Hematopoietic multipotent progenitor cell (in vitro differentiated cells): Measurements from ENCODE around the gene RNF150. TPM values are rescaled to one million over a fixed set of nuclear protein-coding genes. Genes with fewer than 3 reads are reported as not detected.
A peak's percentile ranks its signal among the peaks of the same experiment; 100 is the strongest.

Experiments
- DNase-seq, 3 donors: peaks; one replicate each; pipeline ENCODE4 v3.0.0-alpha.2; 2011 to 2015; ENCODE audit warnings: low read depth in 2 of 3, low spot score in 2 of 3
- total RNA-seq: library from RNA; depleted of rRNA; stranded (reverse); fragments of >200 nt; gene quantifications from one replicate; pipeline ENCODE4 v1.2.3, GENCODE V29; 2012

The RNF150 gene
- total RNA-seq, 1 donor = 4.0 TPM

DNA sequence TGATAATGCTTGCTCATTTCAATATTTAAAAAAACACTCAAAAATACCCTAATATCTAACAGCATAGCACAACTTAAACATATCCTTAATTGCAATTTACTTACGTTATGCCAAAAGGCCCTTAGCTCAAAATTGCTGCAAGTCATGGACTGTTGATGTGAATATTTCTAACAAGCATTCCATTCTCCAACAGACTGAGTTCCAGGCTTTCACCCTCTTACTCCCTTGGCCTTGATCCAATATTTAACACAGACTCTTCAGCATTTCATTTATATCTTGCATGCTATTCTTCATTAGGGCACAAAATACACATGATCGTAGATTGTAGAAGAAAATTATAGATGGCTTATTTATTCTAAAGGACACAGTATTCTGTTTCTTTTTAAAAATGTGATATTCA lies 96.5 kb downstream of the RNF150 start:
- no peak for DNase-seq

DNA sequence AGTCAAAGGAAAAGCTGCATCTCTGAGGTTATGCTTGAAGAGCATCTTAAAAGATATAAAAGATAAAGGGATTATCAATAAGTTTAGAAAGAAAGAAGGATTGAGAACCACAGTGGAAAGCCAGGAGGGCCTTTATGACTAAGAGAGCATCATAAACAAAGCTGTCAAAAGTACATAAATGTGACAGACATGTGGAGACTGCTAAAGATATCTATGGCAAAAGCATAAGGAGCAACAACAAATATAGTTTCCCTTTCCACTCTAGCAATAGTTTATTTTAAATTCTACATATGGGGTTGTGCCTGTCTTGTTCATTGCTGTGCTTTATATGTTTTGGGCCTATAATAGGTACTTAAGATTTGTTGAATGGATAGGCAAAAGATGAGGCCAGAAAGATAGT lies 97.3 kb downstream of the RNF150 start:
- no peak for DNase-seq

GRCh38 chr4:141028024-141028529 lies 105.2 kb downstream of the RNF150 start:
- no peak for DNase-seq

- no peak for DNase-seq
Measured at GRCh38 chr4:141027421-141027820, 105.8 kb downstream of the RNF150 start.

DNA sequence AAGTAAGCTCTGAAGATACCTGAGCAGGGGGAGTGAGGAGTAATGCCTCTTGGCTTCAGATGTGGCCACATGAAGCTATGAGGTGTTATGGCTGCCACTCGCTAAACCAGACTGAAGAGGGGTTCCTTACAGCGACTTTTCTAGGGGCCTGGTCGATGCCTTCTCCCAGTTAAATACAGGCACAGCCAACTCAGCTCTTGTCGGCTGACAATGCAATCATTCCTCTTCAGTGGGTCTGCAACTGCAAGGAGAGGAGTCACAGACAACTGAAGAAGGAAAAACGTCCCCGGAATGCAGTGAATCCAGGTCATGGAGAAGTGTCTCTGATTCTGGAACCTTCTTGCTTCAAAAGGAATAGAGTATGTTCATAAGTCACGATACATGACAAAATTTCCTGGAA lies 106.4 kb downstream of the RNF150 start:
- no peak for DNase-seq

DNA sequence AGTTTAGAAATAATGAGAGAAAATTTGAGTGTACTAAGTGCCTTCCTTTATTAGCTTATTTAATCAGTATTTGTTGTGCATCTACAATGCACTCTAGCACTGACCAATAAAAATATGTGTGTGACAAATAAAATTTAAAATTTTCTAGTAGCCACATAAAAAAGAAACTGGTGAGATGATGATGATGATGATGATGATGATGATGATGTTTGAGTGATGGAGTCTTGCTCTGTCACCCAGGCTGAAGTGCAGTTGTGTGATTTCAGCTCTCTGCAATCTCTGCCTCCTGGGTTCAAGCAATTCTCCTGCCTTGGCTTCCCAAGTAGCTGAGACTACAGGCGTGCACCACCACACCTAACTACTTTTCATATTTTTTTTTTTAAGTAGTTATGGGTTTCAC lies 110.2 kb downstream of the RNF150 start:
- no peak for DNase-seq

DNA sequence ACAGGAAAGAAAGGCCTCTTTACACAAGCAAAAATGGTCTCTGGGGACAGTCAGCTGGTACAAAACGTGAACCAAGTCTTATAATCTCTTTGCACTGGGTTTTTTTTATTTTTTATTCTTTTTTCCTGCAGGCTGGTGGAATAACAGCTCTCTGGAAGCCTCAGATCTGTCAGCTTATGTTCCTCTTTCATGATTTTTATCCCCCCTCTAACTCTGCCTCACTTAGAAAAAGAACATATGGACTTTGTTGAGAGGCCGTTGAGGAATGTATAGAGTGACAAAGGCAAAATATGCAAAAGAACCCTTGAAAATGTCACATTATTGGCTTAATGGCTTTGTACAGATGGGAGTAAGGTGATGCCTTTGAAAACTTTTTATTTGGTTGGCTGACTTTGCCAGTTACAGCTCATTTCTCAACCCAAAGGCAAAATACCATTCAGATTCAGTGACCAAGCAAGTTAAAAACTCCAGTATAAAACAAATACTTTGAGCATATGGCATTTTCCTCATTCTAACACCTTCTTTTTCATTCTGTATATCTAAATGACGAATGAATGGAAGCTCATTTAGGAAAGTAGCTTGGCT lies 111.1 kb downstream of the RNF150 start:
- DNase-seq = no peak

DNA sequence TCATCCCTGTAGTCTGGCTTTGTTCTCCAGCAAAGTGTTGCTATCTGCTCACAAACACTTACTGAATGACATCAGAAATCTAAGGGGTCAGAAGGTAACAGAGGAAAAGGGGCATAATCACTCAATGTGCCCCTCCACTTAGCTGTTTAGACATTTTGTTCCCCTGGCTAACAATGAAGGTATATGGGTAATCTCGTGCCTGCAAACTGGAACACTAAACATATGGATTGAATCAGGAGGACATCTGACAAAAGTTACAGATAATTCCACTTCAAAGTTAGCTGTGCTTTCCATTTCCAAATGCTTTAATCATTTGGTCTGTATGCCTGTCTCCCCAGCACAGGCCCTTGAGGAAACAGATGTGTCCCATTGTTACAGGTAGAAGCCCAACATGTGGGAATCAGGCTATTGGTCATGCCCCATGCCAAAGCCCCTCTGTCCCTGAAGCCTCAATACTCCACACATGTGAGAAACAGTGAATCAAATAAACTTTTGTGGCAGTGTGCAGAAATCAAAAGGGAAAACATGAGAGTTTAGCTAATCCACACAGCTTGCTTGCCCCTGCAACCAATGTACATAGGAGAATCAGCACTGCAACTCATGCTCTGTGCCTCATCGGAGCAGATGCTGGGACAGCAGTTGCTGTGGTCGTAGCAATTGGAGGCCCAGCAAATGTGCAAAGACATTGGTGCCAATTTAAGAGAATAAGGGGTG lies 111.7 kb downstream of the RNF150 start:
- no peak for DNase-seq

DNA sequence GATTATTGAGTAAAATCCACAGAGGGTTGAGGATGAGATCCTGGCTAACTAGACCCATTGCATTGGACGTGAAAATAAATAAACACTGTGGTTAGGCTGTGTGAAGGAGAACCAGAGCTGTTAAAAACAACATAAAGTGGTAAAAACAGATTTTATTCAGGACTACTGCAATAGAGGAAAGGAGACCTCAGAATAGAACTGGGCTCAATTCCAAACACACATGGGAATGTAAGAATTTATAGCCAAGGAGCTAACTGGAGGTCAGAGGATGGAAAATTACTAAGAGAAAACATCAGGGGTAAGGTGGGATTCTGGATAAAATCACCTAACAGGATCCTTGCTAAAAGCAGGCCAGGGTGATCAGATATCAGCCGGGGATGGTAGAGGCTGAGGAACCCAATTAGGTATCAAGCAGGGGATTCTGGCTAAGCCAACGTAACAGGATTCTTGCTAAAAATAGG lies 112.4 kb downstream of the RNF150 start:
- no peak for DNase-seq

- DNase-seq = no peak
Measured at GRCh38 chr4:141019768-141020167, 113.5 kb downstream of the RNF150 start.

DNA sequence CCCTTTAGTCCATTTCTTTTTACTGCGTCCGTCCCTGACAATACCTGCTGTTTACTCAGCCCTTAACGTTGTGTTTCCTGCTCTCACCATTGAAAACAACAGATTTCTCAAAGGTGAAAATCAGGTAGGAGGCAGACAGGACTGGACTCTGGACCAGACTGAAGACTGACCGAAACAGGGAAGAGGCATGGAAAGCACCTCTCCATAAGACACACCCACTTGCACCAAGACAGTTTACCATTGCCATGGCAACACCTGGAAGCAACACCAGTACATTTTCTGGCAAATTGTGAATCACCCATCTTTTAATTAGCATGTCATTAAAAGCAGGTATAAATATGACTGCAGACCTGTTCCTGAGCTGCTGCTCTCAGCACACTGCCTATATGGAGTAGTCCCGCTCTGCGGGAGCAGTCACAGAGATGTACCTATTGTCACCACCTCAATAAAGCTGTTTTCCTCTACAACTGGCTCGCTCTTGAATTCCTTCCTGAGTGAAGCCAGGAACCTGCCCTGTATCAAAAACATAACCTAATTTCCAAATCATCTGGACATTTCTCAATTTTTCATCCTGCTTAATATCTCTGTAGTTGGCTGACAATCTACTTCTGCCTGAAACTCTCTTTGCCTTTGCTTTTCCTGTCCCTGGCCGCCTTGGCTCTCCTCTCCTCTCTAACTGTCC lies 117.0 kb downstream of the RNF150 start:
- DNase-seq = no peak

DNA sequence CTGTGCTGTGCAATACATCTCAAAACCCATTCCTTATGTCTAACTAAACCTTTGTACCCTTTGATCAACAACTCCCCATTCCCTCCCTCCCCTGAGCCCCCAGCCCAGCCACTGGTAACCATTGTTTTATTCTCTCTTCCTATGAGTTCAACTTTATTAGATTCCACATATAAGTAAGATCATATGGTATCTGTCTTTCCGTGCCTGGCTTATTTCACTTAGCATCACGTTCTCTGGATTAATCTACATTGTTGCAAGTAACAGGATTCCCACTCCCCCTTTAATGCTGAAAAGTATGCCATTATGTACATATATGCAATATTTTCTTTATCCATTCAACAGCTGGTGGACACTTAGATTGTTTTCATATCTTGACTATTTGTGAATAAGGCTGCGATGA lies 119.4 kb downstream of the RNF150 start:
- DNase-seq = no peak

- no peak for DNase-seq
Measured at GRCh38 chr4:141011901-141012315, 121.4 kb downstream of the RNF150 start.

GRCh38 chr4:141009931-141010330 lies 123.3 kb downstream of the RNF150 start:
- DNase-seq = no peak

DNA sequence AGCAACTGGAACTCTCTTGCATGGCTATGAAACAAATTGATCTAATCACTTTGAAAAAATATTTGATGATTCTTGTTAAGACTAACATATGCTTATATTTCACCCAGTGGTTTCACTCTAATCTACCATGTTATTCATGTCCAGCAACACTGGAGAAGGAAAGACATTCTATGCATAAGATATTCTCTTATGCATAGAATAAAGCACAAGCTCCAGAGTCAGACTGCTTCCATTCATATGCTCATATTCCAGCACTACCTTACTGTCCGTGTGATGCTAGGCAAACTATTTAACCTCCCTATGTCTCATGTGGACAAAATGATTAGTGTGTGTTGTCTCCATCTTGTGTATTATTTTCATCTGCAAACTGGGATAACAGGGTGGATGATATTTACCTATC lies 124.1 kb downstream of the RNF150 start:
- DNase-seq = no peak

DNA sequence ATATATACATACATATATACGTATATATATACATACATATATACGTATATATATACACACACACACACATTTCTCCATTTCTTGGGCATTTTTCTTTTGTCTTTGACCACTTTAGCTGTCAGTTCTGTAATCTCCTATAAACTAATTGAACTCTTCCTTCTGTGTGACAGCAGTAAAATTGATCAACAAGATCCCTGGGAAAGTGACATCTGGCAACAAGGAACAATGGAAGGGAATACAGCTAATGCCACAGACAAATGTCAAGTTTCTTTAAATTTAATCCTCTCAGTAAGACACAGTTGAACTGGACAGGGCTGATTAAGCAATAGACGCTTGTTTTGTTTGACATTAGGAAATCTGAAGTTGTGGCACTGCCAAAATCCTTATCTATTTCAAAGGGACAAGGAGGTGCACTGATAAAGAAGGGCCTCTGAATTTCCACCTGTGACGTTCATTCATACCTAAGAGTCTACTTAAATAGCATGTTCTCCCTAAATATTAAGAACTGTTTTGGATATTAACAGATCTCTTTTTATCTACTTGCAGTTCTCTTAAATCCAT lies 126.9 kb downstream of the RNF150 start:
- no peak for DNase-seq

- no peak for DNase-seq
Measured at GRCh38 chr4:141004823-141005222, 128.4 kb downstream of the RNF150 start.

DNA sequence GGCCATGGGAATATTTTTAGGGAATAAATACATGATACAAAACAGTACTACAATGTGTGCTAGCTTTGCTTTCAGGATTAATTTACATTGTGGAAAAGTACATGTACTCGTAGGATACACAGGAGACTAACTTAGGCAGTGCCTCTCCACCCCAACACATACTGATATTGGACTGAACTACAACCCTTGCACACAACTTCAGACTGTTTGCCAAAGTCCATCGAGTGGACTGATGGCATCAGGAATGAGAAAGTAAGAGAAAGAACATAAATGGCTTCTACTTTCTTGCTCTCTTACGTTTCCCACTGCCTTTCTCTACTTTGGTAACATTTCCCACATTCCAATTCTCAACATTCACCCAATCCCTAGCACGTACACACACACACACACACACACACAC lies 130.1 kb downstream of the RNF150 start:
- DNase-seq = no peak

GRCh38 chr4:141002323-141002805 lies 130.9 kb downstream of the RNF150 start:
- no peak for DNase-seq

DNA sequence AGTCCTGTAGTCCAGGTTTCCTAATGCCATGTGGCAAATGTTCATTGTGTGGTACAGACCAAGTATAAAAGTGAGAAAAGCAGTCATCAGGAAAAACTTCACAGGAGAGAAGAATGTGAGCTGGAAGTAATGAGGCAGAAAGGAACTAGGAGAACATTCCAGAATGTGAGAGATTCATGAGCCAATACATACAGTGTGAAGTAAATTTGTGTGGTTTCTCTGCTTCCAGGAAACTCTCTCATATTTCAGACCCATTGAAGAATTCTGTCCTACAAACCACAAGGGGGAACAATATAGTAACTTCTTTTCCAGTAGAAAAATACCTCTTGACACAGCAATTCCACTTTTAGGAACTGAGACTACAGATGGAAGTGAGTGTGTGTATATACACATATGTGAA lies 136.5 kb downstream of the RNF150 start:
- DNase-seq = peak in 1 of 3 donors; percentile 7

- no peak for DNase-seq
Measured at GRCh38 chr4:140995058-140995457, 138.2 kb downstream of the RNF150 start.
